NCI-H2196 treated with DMSO at 0.1 percent for 48 hours (cell line): ENCODE data around the gene COL16A1.

Experiments used
- DNase-seq: peaks from one replicate; lab custom pipeline; 2025; ENCODE audit not compliant: unreplicated experiment; lab: John Stamatoyannopoulos, UW

Gene COL16A1

DNA sequence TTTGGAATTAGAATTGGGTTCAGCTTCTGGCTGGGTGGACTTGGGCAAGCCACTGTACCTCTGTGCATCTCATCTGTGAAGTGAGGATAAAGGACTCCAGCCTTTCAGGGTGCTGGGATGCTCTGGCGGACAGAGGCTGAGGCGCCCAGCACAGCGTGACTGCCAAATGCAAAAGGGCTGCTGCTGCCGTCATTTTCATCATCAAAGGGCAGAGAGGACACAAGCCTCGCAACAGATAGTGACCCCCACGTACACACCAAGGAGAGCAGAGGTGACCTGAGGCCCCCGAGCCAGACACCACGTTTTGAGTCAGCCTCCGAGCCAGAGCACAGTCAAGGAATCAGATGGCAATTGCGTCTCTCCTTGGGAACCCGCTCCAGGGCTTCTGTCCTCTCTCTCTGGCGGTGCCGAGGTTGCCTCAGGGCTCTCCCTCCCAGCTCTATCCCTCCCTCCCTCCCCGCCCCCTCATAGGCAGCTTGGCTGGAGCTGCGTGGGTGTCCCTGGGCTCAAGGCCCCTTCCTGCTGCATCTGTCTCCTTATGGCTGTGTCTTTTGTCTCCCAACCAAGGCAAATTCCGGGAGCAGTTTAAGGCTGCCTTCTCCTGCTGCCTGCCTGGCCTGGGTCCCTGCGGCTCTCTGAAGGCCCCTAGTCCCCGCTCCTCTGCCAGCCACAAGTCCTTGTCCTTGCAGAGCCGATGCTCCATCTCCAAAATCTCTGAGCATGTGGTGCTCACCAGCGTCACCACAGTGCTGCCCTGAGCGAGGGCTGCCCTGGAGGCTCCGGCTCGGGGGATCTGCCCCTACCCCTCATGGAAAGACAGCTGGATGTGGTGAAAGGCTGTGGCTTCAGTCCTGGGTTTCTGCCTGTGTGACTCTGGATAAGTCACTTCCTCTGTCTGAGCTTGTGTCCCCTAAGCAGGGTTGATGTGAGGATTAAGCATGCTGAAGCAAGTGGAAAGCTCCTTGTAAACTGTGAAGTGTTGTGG, 77.3 kb downstream of the COL16A1 start:
- DNase-seq = no peak

GRCh38 chr1:31625561-31626222, 78.1 kb downstream of the COL16A1 start:
- no peak for DNase-seq

DNA sequence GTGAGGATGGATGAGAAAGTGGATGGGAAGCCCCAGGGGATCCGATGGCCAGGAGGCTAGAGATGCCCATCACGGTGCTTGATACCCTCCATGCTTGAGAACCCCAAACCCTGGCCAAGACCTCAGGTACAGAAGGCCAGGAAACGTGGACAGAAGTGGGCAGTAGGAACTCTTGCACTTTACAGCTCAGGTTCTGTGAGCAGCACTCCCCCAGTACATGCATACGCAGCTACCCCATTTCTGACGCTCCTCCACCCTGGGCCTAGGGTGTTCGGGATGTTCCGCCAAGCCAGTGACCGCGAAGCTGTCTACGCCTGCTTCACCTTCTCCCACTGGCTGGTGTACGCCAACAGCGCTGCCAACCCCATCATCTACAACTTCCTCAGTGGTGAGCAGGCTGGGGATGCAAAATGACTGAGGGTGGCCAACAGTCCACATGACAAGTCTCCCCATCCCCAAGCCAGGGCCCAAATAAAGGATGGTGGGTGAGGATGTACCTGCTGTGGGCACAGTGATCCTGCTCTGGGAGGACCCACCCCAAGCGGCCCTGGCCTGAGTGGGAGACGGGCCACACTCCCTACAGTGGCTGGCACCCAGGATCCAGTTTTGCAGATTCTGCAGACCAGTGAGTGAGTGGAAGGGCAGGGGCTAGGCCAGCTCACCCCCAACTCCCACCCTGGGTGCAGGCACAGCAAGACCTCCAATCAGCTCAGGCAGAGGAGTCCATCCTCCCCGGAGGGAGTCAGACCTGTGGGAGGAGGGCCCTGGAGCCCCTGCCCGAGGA, 78.9 kb downstream of the COL16A1 start:
- DNase-seq = no peak

DNA sequence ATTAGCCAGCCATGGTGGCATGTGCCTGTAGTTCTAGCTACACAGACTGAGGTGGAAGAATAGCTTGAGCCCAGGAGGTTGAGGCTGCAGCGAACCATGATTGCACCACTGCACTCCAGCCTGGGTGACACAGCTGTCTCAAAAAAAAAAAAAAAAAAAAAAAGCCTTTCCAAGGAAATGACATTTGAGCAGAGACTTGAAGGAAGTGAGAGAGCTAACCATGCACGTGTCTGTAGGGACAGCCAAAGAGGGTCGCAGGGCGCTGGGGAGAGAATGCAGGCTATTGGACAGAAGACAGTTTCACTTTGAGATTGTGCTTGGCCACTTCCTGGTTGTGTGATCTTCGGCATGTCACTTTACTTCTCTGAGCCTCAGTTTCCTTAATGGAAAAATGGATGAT, 79.5 kb downstream of the COL16A1 start:
- no peak for DNase-seq

- DNase-seq = no peak
Observed at GRCh38 chr1:31623365-31623764, 80.5 kb downstream of the COL16A1 start.

- no peak for DNase-seq
Observed at GRCh38 chr1:31621847-31622730, 81.7 kb downstream of the COL16A1 start.

GRCh38 chr1:31621498-31621820, 82.4 kb downstream of the COL16A1 start:
- no peak for DNase-seq

- DNase-seq = no peak
Observed at GRCh38 chr1:31620631-31621497, 83.0 kb downstream of the COL16A1 start.

DNA sequence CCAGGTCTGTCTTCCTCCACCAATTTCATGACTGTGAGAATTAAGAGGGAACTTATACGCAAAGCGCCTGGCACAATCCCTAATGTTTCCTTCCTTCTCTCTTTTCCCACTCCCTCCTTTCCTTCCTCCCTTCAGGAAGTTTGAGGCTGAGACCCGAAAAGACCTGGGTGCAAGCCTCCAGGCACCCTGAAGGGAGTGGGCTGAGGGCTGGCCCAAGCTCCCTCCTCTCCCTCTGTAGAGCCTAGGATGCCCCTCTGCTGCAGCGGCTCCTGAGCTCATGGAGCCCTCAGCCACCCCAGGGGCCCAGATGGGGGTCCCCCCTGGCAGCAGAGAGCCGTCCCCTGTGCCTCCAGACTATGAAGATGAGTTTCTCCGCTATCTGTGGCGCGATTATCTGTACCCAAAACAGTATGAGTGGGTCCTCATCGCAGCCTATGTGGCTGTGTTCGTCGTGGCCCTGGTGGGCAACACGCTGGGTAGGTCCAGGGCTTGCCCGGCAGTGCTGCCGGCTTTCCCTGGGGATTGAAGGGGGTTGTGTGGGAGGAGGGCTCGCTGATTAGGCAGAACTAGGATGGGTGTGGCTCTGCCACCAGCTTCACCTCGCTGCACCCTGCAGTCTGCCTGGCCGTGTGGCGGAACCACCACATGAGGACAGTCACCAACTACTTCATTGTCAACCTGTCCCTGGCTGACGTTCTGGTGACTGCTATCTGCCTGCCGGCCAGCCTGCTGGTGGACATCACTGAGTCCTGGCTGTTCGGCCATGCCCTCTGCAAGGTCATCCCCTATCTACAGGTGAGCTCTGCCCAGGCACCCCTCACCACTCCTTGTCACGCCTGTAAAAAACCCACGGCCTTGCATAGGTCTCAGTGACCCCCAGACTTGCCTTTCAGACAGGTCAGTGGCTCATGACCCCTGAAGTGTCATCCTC, 84.6 kb downstream of the COL16A1 start:
- DNase-seq = no peak

- peak; percentile 14 for DNase-seq
Observed at GRCh38 chr1:31617916-31618746, 85.7 kb downstream of the COL16A1 start.

GRCh38 chr1:31617218-31617915, 86.5 kb downstream of the COL16A1 start, which contains the start of gene HCRTR1:
Gene HCRTR1, plus strand, starts transcription at chr1:31617689. Its CDS starts 1,504 bp downstream, at chr1:31619193.
- DNase-seq = no peak

DNA sequence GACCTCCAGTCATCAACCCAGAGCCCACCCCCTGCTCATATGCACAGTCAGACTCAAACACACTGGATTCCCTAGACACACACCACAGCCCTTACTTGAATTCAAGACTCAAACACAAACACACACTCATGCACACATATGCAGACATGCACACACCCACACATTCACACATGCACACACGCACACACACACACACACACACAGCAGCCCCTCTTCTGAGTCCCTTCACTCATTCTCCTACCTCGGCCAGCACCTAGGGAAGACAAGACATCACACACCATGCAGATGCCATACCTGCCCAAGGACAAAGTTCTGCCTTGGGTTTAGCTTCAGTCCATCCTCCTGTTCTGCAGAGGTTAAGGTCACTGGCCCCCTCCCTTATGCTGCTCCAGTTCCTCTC, 87.9 kb downstream of the COL16A1 start:
- DNase-seq = no peak

GRCh38 chr1:31615414-31615813, 88.4 kb downstream of the COL16A1 start:
- no peak for DNase-seq

GRCh38 chr1:31614414-31615005, 89.3 kb downstream of the COL16A1 start:
- DNase-seq = no peak

DNA sequence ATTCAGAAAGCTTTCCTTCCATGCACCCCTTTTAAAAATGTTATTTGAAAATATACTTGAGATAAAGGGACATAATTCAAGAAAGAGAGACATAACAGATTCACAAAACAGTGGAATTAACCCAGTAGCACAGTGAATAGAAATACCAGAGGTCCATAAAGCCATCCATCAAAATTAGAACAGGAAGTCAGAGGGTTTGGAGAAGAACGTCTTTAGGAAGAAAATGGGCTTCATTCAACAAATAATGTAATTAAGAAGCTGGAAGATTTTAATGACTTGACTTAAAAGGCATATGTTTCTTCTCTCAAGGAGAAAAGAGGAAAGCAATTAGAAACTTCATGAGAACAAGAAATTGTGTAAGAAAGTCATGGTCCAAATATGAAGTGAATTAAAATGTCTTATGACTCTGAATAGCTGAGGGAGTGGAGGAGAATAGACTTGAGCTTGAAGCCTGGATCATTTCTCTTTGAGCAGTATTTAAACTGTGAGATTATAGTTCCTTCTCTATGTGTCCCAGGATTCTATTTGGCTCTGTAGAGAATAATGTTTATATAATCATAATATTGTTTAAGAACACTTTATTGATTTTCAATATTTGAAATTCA, 94.2 kb downstream of the COL16A1 start:
- no peak for DNase-seq

GRCh38 chr1:31607360-31607759, 96.5 kb downstream of the COL16A1 start:
- no peak for DNase-seq
